HG03521 (cell line): ENCODE measurements around the gene PPIL1.
A peak's percentile ranks its signal among the peaks of the same experiment; 100 is the strongest.
"Not testable (repeated sequence)": the region's sequence is repeated elsewhere in the genome, so short reads cannot be mapped to it uniquely, and the experiment has no call there.

Source experiments
- ATAC-seq: cut with Tn5 transposase; IDR thresholded peaks from one replicate; pipeline ENCODE4 v1.9.1; 2021; ENCODE audit warnings: mild to moderate bottlenecking, moderate library complexity; ENCODE audit not compliant: unreplicated experiment

The PPIL1 gene

GRCh38 chr6:36874443-36875249, at the start of gene PPIL1:
Gene PPIL1 (minus strand): TSS chr6:36874803. CDS start chr6:36874772, 31 bp downstream.
- peak; percentile 72 for ATAC-seq

GRCh38 chr6:36924131-36924530, 49.5 kb upstream of the PPIL1 start:
- no peak for ATAC-seq

GRCh38 chr6:36920546-36920945, 45.9 kb upstream of the PPIL1 start:
- ATAC-seq, result no peak

- ATAC-seq, result no peak
Measured at GRCh38 chr6:36920049-36920448, 45.4 kb upstream of the PPIL1 start.

GRCh38 chr6:36917541-36918193, 43.1 kb upstream of the PPIL1 start:
- ATAC-seq, result no peak

GRCh38 chr6:36916126-36916525, 41.5 kb upstream of the PPIL1 start:
- ATAC-seq, result no peak

GRCh38 chr6:36915599-36915998, 41.0 kb upstream of the PPIL1 start:
- ATAC-seq, result no peak

- no peak for ATAC-seq
Measured at GRCh38 chr6:36914227-36914794, 39.7 kb upstream of the PPIL1 start.

GRCh38 chr6:36913082-36913481, 38.5 kb upstream of the PPIL1 start:
- ATAC-seq, result no peak

GRCh38 chr6:36912586-36912985, 38.0 kb upstream of the PPIL1 start:
- peak; percentile 87 for ATAC-seq

- no peak for ATAC-seq
Measured at GRCh38 chr6:36912030-36912454, 37.4 kb upstream of the PPIL1 start.

GRCh38 chr6:36908747-36909146, 34.1 kb upstream of the PPIL1 start:
- ATAC-seq, result no peak

- no peak for ATAC-seq
Measured at GRCh38 chr6:36907781-36908180, 33.2 kb upstream of the PPIL1 start.

GRCh38 chr6:36906539-36907325, 32.1 kb upstream of the PPIL1 start:
- ATAC-seq, result no peak

- ATAC-seq, result no peak
Measured at GRCh38 chr6:36904851-36905393, 30.3 kb upstream of the PPIL1 start.

GRCh38 chr6:36904114-36904513, 29.5 kb upstream of the PPIL1 start:
- ATAC-seq, result no peak

GRCh38 chr6:36897609-36898008, 23.0 kb upstream of the PPIL1 start:
- no peak for ATAC-seq

- no peak for ATAC-seq
Measured at GRCh38 chr6:36893976-36894932, 19.7 kb upstream of the PPIL1 start.

GRCh38 chr6:36891153-36891552, 16.6 kb upstream of the PPIL1 start:
- ATAC-seq, result not testable (repeated sequence)
